NCI-H1417 (cell line): ENCODE data around the gene ACOT7.
A peak's percentile ranks its signal among the peaks of the same experiment; 100 is the strongest.
"Not testable (repeated sequence)": the region's sequence is repeated elsewhere in the genome, so short reads cannot be mapped to it uniquely, and the experiment has no call there.

Experiments used
- DNase-seq, 3 experiments: peaks; one replicate each; lab custom pipeline; 2025; lab: John Stamatoyannopoulos, UW

ACOT7 gene

GRCh38 chr1:6396998-6397397 is 3.4 kb upstream of the ACOT7 start:
- peak in 1 of 3 experiments; percentile 3 for DNase-seq

- DNase-seq: not testable (repeated sequence)
Observed at GRCh38 chr1:6395781-6396244, 2.2 kb upstream of the ACOT7 start.

GRCh38 chr1:6395130-6395529 is 1.6 kb upstream of the ACOT7 start:
- DNase-seq: not testable (repeated sequence)

- no peak for DNase-seq
Observed at GRCh38 chr1:6392809-6393399, 663 bp downstream of the ACOT7 start.

GRCh38 chr1:6391951-6392808 is 1.4 kb downstream of the ACOT7 start:
- DNase-seq: peak; percentile 41 to 61 (median 52)

- peak in 1 of 3 experiments; percentile 80 for DNase-seq
Observed at GRCh38 chr1:6389971-6390370, 3.6 kb downstream of the ACOT7 start.

GRCh38 chr1:6386371-6386949 is 7.1 kb downstream of the ACOT7 start:
- no peak for DNase-seq

- peak; percentile 26 to 91 (median 83) for DNase-seq
Observed at GRCh38 chr1:6385488-6386191, 7.9 kb downstream of the ACOT7 start.

- peak in 2 of 3 experiments; percentile 49 to 68 for DNase-seq
Observed at GRCh38 chr1:6384962-6385361, 8.6 kb downstream of the ACOT7 start.

- DNase-seq: no peak
Observed at GRCh38 chr1:6384135-6384534, 9.4 kb downstream of the ACOT7 start.

- no peak for DNase-seq
Observed at GRCh38 chr1:6380037-6380436, 13.5 kb downstream of the ACOT7 start.

- DNase-seq: no peak
Observed at GRCh38 chr1:6378096-6378746, 15.3 kb downstream of the ACOT7 start.

GRCh38 chr1:6373961-6374720 is 19.4 kb downstream of the ACOT7 start:
- peak; percentile 69 to 92 (median 91) for DNase-seq

- DNase-seq: not testable (repeated sequence)
Observed at GRCh38 chr1:6372236-6372635, 21.3 kb downstream of the ACOT7 start.

- no peak for DNase-seq
Observed at GRCh38 chr1:6370006-6370405, 23.6 kb downstream of the ACOT7 start.

GRCh38 chr1:6367381-6368012 is 26.1 kb downstream of the ACOT7 start:
- DNase-seq: no peak

GRCh38 chr1:6365047-6365446 is 28.5 kb downstream of the ACOT7 start:
- no peak for DNase-seq

GRCh38 chr1:6363085-6363884 is 30.3 kb downstream of the ACOT7 start:
- DNase-seq: peak; percentile 15 to 49 (median 41)

- DNase-seq: no peak
Observed at GRCh38 chr1:6361124-6361775, 32.3 kb downstream of the ACOT7 start.
